Stimulated activated CD4-positive, alpha-beta T cell treated with anti-CD3 and anti-CD28 coated beads, Interleukin-2, amount 100 ng/mL, for 48 hours (primary cell): Measurements from ENCODE around the gene AAMDC.
"Not testable (repeated sequence)": the region's sequence is repeated elsewhere in the genome, so short reads cannot be mapped to it uniquely, and the experiment has no call there.

Experiments
- DNase-seq, 2 donors: peaks; one replicate each; pipeline ENCODE4 v3.0.0-alpha.2; 2020

Gene AAMDC

DNA sequence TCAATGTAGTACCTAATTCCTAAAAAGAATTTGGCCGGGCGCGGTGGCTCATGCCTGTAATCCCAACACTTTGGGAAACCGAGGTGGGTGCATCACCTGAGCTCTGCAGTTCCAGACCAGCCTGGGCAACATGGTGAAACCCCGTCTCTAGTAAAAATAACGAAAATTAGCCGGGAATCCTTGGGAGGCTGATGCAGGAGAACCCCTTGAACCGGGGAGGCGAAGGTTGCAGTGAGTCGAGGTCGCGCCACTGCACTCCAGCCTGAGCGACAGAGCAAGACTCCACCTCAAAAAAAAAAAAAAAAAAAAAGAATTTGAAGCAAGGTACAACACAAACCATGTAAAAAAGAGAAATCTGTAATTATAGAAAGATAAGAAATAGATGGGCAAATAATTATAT lies 1.2 kb downstream of the AAMDC start:
- DNase-seq = not testable (repeated sequence)

DNA sequence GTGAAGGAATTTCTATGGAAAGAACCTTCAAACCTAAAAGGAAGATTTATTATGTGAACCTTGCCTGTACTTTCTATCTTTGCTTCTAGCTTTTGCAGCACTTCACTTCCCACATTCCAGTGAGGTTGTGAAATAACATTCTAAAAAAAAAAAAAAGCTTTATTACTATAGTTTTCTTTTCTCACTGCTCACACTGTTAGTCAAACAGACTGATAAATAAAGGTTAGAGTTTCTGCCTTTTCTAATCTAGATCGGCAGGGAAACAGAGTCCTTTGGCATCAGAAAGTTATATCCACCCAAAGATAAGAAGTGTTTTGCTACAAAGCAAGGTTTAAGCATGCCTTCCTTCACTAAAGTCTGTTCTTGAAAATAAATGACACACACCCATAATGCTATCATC lies 2.8 kb downstream of the AAMDC start:
- DNase-seq = no peak

DNA sequence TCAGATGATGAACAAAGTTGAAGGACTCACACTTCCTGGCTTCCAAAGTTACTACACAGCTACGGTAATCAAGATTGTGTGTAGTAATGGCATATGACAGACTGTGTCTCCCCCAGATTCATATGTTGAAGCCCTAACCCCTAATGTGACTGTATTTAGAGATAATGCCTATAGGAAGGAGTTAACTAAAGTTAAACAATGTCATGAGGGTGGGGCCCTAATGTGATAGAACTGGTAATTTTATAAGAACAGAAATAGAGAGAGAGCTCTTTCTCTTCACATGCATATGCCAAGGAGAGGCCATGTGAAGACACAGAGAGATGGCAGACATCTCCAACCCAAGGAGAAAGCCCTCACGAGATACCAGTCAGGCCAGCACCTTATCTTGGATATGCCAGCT lies 8.0 kb downstream of the AAMDC start:
- DNase-seq = no peak

DNA sequence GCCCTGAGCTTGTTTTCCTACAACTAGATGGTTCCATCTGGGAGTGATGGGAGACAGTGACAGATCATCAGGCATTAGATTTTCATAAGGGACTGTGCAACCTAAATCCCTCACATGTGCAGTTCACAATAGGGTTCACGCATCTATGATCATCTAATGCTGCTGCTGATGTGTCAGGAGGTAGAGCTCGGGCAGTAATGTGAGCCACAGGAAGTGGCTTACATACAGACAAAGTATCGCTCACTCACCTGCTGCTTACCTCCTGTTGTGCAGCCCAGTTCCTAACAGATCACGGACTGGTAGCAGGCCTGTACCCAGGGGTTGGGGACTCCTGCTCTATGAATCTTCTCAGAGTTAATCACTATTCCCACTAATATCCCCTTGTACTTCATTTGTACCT lies 12.4 kb downstream of the AAMDC start:
- DNase-seq = no peak

DNA sequence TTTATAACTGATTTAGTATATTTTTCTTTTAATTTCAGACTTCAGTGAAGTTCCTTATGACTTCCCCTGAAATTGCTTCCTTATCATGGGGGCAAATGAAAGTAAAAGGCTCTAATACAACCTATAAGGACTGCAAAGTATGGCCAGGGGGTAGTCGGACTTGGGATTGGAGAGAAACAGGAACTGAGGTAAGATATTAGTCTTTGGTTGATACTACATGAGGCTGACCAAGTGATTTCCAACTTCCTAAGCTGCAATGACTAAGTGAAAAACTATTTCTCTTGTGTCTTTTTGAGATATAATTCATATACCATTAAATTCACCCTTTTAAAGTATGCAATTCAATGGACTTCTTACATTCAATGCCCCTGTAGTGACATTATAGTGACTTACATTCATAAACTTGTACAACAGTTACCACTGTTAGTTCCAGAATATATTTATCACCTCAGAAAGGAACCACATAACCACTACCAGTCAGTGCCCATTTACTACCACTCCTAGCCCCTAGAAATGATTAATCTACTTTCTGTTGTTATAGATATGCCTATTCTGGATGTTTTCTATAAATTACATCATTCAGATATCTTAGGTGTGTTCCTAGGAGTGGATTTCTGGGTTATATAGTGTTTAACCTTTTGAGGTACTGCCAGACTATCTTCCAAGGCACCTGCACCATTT lies 21.6 kb downstream of the AAMDC start:
- DNase-seq = no peak

DNA sequence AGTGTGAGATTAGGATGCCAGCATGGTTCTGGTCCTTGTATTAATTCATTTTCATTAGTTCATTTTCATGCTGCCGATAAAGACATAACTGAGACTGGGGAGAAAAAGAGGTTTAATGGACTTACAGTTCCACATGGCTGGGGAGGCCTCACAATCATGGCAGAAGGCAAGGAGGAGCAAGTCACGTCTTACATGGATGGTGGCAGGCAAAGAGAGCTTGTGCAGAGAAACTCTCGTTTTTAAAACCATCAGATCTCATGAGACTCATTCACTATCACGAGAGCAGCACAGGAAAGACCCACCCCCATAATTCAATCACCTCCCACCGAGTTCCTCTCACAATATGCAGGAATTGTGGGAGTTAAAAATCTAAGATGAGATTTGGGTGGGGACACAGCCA lies 22.8 kb downstream of the AAMDC start:
- DNase-seq = not testable (repeated sequence)

DNA sequence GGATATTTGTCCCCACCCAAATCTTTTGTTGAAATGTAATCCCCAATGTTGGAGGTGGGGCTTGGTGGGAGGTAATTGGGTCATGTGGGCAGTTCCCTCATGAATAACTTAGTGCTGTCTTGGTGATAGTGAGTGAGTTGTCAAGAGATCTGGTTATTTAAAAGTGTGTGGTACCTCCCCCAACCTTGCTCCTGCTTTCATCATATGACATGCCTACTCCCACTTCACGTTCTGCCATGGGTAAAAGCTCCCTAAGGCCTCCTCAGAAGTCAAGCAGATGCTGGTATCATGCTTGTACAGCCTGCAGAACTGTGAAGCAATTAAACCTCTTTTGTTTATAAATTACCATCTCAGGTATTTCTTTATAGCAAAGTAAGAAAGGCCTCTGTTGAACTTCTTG lies 30.6 kb downstream of the AAMDC start:
- no peak for DNase-seq

DNA sequence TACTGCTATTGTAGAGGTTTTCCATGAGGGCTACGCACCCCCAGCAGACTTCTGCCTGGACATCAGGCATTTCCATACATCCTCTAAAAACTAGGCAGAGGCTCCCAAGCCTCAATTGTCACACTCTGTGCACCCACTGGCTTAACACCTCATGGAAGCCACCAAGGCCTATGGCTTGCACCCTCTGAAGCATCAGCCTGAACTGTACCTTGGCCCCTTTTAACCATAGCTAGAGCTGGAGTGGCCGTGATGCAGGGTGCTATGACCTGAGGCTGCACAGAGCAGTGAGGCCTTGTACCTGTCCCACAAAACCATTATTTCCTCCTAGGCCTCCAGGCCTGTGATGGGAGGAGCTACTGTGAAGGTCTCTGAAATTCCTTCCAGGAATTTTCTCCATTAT lies 33.9 kb downstream of the AAMDC start:
- DNase-seq = no peak

DNA sequence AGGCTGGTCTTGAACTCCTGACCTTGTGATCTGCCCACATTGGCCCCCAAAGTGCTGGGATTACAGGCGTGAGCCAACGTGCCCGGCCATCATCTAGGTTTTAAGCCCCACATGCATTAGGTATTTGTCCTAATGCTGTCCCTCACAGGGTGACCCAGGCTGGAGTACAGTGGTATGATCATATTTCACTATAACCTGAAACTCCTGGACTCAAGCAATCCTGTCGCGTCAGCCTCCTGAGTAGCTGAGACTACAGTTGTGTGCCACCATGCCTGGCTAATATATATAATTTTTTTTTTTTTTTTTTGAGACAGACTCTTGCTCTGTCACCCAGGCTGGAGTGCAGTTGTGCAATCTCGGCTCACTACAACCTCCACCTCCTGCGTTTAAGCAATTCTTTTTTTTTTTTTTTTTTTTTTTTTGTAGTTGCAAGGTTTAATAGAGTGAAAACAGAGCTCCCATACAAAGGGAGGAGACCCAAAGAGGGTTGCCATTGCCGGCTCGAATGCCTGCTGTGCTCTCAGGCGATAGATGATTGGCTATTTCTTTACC lies 37.0 kb downstream of the AAMDC start:
- not testable (repeated sequence) for DNase-seq

DNA sequence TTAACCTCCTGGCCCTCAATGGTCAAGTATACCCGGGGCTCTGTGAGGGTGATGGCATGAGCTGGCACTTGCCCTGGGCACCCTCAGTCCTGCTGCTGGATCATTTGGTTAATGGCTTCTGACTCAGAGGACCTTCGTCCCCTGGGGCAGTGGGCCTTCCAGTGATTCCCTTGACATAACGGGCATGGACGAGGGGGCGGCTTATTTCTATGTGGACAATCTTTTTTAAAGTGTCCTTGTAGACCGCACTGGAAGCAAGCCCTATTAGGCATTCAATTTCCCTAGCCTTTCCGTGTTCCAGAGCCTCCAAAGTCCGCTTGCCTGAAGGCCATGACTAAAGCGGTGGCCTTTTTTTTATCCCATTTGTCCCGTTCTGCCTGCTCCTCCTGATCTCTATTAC lies 40.5 kb downstream of the AAMDC start:
- DNase-seq = not testable (repeated sequence)

DNA sequence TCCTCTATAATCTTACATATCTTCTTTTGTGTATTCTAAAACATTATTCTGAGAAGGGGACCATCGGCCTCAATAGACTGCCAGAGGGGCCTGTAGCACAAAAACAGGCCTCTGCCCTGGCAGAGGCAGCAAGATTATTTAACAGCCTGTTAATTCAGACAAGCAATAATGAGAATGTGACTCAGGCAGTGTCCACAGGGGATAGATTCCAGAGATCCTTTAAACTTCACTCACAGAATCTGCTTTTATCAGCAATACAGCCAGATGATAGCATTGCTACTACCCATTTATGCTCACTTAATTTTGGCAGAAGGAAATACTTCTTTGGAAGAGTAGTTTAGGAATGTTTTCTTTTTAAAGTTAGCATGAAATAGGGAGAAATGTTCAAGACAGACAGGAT lies 44.9 kb downstream of the AAMDC start:
- no peak for DNase-seq

DNA sequence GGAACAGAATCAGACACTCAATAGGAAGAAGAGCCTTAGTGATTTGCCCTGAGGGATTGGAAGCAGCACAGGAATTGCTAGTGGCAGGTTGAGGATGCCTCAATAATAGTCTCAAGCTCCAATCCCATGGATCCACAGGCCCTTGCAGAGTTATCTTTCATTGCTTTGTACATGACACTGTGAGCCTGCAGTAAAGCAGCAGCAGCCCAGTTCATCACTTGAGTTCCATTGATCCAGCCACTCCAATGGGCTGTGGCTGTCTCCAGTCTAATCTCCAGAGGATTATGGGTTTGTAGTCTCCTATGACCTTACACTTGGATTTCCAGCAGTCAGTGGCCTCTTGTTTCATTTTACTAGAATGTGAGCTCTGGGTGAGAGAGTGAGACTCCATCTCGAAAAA lies 45.4 kb downstream of the AAMDC start:
- no peak for DNase-seq

DNA sequence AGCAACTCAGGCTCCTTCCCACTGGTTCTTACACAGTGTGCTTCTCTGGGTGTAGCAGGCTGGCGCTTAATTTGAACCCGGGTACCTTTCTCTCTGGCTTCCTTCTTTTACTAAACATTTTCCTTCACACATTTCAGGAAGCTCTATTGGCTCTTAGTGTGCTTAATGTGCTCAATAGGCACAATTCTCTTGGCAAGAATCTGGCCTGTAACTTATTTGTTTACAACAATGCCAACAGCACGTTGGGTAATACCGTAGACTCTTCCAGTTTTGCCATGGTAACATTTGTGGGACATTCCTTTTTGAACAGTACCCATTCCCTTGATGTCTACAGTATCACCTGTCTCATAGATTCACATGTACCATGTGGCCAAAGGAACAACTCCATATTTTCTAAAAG lies 47.8 kb downstream of the AAMDC start:
- no peak for DNase-seq

DNA sequence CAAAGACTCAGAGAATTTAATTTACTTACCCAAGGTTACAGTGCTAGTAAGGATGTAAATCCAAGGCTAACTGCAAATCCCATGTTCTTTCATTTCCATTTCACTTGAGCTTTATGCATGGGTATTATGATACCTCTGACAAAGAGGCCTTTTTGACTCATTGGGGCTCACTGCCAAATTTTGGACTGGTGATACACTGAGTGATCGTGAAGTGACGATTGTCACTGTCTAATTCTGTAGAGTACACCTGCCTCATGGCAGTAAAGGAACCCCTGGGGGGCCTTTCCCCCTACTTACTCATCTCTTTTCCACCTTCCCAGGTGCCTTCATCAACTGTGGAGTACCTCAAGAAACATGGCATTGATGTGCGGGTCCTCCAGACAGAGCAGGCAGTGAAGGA lies 50.9 kb downstream of the AAMDC start:
- no peak for DNase-seq

DNA sequence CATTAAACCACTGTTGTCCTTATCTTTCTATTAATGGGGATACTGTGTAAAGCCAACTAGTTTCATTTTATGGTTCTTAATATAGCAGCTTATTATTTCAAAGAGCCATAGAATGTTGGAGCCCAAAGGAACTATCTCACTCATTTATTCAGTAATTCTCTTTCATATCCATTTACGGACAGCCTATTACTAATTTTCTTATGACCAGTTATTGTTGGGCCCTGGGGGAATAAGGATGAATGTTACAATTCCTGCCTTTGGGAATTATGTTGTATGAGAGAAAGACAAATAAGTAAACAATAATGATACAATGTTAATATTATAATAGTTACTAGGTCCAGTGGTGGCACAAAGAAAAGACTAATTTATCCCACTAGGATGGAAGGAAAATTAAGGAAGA lies 52.4 kb downstream of the AAMDC start:
- no peak for DNase-seq

DNA sequence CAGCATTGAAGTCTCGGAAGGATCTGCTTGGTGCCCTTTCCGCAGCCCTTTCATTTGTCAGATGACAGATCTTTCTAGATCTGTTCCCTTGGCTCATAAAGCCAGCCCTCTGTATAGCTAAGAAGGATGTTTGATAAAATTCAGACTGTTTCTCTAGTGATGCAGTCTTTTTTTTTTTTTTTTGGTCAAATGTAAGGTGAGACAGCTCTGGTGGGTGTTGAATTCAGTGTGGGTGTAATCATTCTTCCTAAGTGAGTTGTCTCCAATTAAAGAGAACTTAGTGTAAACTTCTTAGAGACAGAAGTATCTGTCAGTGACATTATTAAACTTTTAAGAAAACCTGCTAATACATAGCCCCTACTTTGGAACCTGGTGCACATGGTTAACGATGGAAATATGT lies 53.3 kb downstream of the AAMDC start:
- DNase-seq = no peak

DNA sequence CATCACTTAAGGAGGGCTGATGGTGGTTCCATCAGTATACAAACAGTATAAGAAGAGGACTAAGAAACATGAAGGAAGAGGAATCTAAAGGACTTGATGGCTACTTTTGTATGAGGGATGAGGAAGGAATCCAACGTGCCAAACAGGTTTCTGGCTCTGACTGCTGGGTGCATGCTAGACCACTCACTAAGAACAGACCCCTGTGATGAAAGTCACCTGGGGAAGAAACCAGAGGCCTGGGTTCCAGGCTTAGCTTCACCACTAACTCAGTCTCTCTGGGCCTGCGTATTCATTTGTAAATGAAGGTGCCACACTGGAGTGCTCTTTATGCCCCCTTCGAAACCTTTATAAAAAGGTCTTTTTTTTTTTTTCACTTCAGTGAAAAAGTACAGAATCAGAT lies 55.1 kb downstream of the AAMDC start:
- DNase-seq = no peak

DNA sequence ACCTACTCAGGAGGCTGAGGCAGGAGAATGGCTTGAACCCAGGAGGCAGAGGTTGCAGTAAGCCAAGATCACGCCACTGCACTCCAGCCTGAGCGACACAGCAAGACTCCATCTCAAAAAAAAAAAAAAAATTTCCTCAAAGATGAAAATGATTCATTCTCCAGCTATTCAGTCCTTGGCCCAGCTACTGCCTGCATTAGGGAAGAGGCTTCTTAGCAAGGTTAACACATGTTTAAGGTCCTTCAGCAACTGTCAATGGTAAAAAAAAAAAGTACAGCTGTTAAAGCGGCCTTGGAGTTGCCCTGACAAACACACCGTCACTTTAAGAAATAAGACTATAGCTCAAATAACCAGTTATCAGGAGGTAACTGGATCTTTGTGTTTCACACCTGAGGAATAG lies 57.3 kb downstream of the AAMDC start:
- DNase-seq = not testable (repeated sequence)

DNA sequence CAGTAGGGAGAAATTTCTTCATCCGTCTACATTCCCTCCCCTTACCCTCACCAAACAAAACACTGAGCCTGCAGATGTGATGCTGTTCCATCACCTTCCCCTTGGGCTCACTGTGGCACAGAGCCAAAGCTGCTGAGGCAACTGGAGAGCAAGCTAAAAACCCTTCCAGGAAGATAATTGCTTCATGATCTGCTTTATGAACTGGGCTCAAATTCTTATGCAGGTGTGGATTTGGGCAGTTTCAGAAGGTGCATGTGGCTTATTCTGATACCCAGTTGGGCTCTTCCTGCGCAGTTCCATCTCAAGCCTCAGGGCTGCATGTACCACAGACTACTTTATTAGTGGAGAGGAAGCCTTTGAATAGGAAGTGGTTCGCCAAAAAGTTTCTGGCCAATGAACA lies 58.3 kb downstream of the AAMDC start:
- no peak for DNase-seq

DNA sequence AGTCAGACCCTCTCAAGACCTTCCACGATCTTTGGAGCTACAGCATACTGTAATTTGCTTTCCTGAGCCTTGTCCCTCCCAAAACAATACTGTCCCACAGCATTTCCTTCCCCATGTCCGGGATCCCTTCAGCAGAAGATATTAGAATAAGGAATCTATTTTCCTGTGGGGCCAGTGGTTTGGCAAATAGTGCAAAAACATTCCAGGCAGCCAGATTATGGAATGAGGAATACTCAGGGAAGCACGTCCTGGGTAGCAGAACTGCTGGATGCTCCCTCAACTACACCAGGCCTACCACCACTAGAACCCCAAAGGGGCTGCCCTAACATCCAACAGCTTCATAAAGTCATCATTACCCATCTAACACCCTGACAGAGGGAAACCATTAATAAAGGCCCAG lies 61.5 kb downstream of the AAMDC start:
- DNase-seq = no peak

DNA sequence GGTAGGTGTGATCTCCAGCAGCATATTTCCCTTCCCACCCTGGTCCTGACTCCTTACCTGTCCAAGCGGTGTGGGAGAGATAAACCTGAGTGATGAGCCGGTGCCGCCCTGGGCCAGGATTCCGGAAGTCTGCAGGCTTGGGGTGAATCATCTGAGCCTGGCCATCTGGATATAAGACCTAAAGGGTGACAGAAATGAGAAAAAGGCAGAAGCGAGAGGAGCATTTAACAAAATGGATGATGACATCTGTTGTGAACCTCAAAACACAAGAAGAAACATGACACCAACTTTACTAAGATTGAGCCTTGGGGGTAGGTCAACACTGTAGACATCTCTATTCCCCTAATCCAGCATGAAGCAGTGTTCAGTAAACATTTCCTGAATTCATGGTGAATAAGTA lies 62.8 kb downstream of the AAMDC start:
- no peak for DNase-seq

DNA sequence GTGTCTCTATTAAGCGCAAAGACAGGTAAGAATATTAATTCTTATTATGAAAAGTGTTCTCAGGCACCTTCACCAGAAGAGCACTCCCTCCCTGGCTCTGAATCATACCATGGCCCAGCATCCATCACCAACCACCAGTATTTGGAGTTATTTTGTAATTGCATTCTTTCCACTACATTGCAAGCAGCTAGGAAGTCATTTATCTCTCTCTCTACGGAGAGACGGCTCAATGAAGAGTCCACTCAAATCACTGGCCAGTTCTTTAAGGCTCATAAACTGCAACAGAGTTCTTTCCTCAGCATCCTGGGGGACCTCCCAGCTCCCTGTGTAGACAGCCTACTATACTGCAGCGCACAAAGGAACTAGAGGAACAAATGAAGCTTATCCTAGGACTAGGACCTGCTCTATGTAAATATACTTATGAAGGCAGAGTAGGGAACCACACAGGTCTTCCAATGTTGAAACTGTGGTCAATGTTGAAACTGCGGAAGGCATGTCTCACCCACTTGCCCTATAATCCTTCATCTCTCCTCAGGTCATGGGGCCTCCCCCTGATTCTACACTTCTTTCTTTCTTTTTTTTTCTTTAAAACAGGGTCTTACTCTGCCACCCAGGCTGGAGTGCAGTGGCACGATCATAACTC lies 63.4 kb downstream of the AAMDC start:
- no peak for DNase-seq

DNA sequence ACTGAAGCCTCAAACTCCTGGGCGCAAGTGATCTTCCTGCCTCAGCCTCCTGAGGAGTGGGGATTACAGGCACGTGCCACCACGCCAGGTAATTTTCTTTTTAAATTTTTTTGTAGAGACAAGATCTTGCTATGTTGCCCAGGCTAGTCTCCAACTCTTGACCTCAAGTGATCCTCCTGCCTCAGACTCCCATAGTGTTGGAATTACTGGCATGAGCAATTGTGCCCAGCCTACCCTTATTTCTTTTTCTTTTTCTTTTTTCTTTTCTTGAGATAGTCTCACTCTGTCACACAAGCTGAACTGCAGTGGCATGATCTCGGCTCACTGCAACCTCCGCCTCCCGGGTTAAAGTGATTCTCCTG lies 63.9 kb downstream of the AAMDC start:
- DNase-seq = no peak

DNA sequence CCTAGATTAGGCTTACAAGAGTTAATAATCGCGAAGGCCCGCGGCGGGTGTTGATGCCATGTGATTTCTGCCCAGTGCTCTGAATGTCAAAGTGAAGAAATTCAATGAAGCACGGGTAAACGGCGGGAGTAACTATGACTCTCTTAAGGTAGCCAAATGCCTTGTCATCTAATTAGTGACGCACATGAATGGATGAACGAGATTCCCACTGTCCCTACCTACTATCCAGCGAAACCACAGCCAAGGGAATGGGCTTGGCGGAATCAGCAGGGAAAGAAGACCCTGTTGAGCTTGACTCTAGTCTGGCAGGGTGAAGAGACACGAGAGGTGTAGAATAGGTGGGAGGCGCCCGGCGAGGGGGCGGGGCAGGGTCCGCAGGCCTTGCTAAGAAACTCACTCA lies 65.5 kb downstream of the AAMDC start:
- no peak for DNase-seq

DNA sequence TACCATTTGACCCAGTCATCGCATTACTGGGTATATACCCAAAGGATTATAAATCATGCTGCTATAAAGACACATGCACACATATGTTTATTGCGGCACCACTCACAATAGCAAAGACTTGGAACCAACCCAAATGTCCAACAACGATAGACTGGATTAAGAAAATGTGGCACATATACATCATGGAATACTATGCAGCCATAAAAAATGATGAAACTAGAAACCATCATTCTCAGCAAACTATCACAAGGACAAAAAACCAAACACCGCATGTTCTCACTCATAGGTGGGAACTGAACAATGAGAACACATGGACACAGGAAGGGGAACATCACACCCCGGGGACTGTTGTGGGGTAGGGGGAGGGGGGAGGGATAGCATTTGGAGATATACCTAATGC lies 68.1 kb downstream of the AAMDC start:
- DNase-seq = not testable (repeated sequence)
